DMS79 treated with DMSO at 0.1 percent for 48 hours (cell line): Measurements from ENCODE around the gene GPR37L1.

ENCODE experiments used
- DNase-seq: peaks from one replicate; lab custom pipeline; 2025; lab: John Stamatoyannopoulos, UW

The GPR37L1 gene, protein sequence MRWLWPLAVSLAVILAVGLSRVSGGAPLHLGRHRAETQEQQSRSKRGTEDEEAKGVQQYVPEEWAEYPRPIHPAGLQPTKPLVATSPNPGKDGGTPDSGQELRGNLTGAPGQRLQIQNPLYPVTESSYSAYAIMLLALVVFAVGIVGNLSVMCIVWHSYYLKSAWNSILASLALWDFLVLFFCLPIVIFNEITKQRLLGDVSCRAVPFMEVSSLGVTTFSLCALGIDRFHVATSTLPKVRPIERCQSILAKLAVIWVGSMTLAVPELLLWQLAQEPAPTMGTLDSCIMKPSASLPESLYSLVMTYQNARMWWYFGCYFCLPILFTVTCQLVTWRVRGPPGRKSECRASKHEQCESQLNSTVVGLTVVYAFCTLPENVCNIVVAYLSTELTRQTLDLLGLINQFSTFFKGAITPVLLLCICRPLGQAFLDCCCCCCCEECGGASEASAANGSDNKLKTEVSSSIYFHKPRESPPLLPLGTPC

DNA sequence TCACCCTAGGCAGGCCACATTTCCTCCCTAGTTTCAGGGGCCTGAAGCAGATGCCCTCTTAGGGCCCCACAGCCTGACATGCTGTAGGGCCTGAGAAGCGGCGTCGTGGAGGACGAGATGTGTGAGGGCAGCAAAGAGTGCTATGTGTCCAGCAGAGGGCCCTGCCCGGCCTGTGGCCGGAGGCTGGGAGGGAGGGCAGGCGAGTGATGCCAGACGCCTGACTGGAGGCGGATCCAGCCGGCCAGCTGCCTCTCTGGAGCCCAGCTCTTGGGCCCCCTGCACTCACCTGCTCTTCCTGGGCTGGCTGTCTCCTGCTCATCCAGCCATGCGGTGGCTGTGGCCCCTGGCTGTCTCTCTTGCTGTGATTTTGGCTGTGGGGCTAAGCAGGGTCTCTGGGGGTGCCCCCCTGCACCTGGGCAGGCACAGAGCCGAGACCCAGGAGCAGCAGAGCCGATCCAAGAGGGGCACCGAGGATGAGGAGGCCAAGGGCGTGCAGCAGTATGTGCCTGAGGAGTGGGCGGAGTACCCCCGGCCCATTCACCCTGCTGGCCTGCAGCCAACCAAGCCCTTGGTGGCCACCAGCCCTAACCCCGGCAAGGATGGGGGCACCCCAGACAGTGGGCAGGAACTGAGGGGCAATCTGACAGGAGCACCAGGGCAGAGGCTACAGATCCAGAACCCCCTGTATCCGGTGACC lies at the start of gene GPR37L1:
GPR37L1 (plus strand) TSS at position 279 of the 697 bp plus-strand sequence; CDS start at position 326, 47 bp downstream.
- DNase-seq, result no peak

DNA sequence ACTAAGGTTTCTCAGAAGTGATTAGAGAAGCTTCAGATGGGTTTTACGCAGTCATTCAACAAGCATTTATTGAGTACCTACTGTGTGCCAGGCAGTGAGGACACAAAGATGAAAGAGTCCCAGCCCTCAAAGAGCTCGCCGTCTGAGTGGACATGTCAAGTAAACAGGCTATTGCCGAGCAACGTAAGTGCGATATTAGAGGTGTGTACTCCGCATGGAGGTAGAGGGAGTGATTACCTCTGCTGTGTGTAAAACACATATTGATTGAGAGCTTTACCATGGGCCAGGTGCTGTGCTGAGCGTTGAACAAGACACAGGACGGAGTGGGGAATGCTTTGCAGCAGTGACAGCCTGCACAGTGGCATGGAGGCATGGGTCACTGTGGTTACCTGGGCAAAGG lies 49.5 kb upstream of the GPR37L1 start:
- DNase-seq, result no peak

DNA sequence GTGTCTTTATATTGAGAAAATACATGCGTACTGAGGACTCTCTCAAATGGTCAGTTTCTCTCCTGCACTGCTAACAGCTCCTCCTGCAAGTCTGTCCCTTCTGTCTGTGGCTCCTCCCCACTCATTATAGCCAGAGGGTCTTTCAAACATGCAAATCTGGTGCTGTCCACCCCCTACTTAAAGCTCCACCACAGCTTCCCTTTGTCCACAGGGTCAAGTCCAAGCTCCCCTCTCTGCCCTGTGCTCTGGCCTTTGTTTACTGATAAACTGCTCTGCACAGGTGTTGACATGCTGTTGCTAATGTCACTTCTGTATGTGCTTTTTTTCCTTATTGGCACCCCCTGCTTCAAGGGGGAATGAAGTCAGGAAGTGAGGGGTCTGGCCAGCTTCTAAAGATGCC lies 47.7 kb upstream of the GPR37L1 start:
- no peak for DNase-seq

DNA sequence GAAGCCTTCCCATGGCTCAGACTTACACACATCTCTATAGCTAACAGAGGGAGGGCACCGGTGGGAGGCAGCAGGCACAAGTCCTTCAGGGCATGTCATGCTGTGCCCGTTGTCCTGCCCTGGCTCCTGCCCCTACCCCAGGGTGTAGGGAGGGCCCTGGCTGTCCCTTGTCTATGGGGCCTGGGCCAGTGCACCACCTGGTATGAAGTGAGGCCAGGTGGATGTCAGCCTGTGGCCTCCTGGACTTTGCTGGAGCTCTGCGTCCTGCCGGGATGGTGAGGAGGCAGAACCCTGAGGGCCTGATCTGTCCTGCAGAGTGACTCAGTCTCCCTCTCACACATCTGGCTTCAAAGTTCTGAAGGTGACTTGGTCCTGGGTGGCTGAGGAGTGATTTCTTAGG lies 47.3 kb upstream of the GPR37L1 start:
- DNase-seq, result no peak

DNA sequence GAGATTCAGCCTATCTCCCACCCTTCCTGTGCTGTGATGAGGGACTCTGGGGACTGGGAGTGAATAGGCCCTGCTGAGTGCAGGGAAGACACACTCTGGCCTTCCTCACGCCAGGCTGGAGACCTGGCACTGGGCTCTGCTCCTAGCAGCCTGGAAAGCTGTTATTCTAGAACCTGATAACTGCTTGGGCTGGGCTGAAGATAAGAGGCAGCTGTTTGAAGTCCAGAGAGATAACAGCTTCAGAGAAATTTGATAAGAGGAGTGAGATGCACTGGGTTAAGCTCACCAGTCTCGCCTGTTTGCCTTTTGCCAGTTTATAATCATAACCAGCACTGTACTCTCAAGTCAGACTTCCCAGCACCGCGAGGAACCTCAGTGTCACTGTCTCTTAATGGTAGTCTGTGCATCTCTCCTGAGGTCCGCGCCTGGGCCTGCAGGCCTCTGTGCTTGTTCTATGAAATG lies 46.6 kb upstream of the GPR37L1 start:
- peak; percentile 19 for DNase-seq

DNA sequence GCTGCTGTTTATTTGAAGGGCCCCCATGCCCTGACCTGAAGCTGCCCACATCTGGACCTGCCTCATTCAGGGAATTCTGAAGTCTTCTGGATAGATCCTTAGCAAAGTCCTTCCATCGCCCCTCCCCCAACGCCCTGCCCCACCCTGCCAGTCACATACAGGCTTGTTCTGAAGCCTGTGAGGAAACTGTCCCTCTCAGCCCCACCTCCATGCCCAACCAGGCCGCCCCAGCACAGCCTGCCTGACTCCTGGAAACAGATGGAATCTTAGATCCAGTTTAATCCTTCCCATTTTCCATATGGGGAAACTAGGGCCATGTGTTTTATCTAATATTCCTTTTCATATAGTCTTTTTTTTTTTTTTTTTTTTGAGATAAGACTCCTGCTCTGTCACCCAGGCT lies 44.5 kb upstream of the GPR37L1 start:
- DNase-seq, result no peak

DNA sequence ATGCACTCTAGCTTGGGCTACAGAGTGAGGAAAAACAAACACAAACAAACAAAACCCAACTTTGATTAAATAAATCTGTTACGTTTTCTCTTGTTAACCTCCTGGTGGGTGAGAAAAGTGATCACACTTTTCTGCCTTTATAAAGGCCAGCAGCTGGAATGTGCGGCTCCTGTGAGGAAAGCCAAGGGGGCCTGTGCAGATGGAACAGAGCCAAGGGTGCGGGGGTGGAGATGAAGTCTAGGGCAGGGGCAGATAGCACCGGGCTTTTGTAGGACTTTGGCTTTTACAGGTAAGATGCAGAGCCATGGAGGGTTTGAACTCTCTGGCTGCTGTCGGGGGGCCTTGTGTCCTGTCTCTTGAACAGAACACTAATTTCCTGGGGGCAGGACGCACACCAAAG lies 40.7 kb upstream of the GPR37L1 start:
- DNase-seq, result no peak

DNA sequence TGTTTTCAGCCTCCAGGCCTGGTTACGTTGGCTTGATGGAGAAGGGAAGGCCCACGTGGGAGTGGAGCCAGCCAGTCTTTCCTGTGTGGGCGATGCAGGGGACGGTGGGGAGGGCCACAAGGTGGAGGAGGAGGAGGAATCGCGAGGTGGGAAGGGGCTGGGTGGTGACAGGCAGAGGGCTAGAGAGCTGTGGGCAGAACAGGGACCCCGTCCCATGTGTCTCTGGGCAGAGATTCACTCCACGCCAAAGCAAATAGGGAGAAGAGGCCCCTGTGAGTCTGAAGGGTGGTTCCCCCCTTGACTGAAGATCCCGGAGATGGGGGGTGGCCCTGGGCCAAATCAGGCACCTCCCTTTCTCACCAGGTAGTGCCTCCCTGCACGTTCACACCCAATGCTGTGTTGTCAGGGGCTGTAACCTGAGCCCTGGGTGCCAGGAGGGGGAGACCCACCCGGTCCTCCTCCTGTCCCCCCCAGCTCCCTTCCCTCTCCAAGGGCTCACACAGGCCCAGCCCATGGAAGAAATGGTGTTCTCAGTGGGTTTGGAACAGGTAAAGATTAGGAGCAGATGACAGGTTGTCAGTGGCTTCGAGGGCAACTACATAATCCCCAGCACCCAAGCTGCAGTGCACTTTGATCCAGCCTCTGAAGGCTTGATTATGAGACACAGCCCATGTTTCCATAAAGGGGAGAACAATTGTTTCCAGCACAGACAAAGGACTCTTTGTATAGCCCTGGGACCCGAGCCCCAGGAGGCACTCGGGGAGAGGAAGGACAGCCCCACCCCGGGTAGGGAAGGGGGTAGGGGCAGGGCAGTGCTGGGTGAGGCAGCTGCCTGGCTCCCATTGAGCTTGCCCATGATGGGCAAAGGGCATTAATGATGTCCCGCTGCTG lies 37.7 kb upstream of the GPR37L1 start:
- peak; percentile 80 for DNase-seq

DNA sequence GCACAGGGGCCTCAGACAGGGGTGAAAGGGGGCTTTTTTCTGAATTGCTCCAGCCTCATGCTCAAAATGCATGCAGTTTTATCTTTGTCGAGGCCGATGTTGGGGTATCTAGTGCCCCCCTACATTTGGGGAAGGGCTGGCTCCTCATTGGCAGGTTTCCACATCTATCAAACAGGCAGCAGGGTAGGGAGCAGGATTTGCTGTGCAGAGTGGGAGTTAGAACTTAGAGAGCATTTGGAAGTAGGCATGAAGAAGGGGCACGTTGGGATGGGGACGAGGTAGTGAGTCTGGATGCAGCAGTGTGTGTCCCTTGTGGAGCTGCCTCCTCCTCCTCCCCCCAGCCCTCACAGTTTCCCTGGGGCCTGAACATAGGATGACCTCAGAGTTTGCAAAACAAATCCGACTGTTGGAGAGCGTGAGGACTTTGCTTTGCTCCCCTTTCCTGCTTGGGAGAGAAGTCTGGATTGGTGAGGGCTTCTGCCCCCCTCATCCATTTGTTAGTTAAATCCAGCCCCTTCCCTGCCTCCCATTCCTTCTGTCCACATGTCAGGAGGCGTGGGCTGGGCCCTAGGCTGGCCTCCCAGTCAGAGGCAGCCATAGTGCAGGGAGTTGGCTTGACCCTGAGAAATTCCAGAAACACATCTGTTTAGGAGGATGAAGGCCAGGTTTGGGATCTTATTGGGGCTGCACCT lies 36.9 kb upstream of the GPR37L1 start:
- DNase-seq, result peak; percentile 56

DNA sequence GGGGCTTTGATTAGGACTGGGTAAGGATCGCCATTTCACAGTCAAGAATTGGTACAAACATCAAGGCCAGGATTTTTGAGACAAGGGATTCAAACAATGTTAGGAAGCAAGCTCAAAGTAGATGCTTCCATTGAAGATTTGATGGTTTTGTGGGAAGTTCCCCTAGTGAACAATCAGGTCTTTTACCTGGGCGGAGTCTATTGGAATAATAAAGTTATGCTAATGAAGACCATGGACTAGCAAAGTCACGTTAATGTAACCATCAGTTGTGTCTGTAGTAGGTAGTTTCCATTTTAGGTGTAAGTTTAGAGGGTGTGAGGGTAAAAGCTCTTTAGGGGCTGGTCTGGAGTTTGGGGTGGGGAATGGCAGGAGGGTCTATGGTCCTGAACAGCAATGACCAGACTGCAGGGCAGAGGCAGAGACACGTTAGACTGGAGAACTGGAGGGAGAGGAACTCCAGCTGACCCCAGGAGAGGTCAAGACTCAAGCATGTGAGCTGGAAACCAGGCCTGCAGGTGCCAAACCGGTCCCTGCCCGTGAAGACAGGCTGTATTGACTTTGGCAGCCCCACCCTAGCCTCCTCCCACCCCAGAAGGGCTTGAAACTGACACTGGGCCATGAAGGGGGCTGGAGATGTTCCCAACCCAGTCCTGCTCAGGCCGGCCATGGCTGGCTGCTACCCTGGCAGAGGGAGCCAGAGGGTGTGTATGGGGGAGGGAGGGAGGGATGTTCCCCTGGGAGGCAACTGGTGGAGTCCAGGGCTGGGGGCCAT lies 36.0 kb upstream of the GPR37L1 start:
- no peak for DNase-seq

DNA sequence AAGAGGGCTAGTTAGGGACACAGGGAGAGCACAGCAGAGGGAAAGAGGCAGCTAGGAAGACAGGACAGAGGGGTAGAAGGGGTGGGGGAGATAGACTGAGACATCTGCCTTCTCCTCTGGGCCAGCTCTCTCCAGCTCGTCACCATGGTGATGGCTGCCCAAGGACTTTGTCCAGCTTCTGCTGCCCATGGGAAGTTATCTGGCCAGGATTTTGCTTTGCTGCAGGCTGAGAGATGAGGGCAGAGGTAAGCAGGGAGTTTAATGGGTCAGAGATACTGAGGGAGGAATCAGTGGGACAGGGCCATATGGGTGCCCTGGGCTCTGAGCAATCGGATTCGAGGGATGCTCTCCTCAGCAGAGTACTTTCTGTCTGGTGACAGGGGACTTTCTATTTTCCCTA lies 34.5 kb upstream of the GPR37L1 start:
- DNase-seq, result no peak

DNA sequence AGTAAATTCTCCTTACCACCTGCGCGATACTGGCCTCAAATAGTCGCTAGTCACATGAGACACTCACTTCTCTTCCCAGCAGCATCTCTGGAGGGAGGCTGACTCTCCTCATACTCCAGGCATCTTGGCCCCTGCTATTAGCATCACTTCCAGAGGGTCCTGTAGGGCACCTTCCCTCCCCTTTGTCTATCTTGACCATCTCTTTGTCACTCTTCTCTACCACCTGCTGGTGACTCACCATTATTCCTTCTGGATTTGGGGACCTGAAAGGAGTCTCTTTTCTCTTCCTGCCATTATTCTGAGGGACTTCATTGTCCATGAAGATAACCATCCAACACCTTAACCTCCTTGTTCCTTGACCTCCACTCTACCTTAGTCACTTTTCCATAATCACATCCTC lies 31.7 kb upstream of the GPR37L1 start:
- no peak for DNase-seq

DNA sequence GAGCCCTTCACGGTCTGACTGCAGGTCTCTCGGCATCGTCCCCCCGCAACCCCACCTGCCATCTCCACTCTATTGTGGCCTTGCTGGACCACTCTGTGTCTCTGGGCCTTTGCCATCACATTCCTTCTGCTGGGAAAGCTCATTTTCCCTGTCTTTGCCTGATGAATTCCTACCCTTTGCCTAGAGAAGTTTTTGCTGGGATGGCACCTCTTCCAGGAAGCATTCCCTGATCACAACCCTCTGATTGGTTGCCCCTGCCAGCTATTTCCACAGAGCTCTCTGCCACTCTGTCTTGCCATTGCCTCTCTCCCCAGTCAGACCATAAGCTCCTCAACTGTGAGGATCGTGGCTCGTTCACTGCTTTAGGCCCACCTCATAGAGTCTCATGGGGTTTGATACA lies 28.9 kb upstream of the GPR37L1 start:
- no peak for DNase-seq

DNA sequence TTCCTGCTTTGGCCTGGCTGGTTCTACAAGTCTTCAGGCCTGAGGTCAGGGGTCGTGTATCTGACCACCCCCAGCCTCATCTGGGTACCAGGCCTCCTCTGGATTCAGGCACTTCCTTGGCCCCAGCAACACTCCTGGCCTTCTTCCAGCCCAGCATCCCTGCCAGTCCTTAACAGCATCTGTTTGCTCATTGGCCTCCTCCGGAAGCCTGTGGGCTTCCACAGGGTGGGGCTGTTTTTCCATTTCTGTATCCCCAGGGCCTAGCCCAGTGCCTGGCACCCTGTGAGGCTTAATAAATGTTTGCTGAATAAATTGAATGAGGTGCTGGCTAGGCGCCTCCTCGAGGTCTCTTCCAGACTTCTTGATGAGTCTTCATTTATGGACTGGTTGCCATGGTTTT lies 21.5 kb upstream of the GPR37L1 start:
- peak; percentile 24 for DNase-seq

DNA sequence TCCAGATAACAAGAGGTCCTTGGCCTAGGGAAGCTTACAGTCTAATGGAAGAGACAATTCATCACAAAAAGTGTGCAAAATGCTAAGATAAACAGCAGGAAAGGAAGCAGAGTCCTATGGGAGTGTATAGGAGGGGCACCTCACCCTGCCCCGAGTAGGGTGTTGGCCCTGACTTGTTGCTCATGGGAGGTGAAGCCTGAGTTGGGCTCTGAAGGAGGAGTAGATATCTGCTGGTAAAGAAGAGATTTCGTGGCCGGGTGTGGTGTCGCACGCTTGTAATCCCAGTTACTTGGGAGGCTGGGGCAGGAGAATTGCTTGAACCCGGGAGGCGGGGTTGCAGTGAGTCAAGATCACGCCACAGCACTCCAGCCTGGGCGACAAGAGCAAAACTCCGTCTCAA lies 18.6 kb upstream of the GPR37L1 start:
- DNase-seq, result no peak

DNA sequence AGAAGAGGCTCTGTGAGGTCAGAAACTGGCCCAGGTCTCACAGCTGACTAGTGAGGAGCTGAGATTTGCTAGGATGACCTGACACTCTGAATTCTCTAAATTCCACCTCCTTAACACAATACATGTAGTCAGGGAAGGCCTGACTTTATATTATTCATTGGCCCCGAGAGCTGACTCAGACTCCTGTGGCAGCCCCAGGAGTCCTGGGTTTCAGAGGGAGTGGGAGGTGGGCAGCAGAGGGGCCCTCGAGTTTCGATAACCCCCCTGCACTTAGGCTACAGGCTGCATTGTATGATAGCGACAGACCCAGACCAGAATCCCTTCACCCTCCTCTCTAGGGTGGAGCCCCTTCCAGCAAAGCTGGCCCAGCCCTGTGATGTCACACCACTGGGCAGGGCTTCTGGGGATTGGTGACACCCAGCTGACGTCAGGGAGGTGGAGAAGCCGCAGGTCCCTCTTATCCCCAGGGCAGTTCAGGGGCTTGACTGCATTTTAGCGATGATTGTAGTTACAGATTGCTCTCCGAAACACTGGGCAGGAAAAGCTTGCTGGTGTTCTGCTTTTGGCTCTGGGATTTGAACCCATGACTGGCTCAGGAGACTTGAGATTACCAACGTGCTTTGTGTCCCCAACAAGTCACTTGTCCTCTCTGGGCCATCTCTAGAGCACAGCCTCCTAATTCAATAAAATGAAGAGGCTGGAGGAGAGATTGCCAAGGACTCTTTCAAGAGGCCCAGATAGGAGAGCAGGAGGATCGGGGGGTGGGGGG lies 17.0 kb upstream of the GPR37L1 start:
- peak; percentile 65 for DNase-seq

DNA sequence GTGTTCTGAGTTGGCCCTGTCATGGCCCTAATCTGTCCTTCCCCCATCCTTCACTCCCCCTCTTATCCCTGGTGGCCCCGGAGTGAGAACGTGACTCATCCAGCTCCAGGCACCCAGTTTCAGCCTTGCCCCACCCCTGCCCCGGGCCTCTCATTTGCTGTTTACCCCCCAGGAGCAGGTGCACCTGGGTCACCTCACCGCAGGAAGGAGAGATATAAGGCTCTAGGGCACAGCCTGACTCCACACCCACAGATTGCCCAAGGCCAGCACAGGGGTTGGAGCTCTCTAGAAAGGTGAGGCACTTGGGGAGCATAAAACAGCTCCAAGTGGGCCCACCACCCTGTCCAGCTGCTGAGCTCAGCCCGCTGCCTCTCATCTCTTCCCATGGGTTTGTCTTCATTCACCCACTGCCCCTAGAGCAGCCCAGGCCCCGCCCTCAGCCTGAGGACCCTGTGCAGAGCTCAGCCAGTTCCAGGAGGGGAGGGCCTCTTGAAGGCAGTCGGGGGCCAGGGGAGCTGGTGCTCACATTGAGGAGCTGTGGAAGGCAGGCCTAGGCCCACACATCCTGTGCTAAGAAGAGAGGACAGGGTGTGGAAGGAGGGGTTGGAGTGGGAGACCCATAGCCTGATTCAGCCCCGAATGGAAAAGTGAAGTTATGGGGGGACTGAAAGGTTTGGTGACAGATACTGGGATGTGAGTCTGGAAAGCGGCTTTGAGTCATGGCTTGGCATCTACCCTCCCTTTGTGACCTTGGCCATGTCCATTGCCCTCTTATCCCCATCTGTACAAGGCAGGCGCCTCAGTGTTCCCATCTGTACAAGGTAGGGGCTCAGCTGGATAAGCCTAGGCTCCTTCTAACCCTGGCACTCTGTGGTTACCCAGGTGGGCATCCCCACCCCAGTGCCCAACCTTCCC lies 16.1 kb upstream of the GPR37L1 start:
- peak; percentile 66 for DNase-seq

DNA sequence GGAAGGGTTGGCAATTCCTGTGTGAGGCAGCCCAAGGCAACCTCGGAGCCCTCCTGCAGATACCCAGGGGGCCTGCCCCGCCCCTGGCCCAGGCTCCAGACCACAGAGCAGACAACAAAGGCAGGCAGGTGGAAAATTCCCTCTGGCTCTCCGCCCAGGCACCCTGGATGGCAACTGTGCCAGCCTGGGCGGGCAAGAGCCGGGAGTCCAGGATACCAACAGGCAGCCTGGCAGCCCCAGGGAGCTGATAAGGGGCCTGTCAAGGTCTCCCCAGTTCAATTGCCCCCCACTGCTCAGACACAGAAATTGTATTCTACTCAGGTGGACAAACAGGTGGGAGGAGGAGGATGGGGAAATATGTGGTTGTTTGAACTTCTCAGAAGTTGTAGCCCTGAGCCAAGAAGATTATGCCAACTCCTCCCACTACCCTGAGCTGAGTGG lies 15.4 kb upstream of the GPR37L1 start:
- peak; percentile 96 for DNase-seq
